Mammary epithelial cell (primary cell): Measurements from ENCODE around the gene NRG2.

ENCODE experiments used
- CTCF ChIP-seq, 2 donors: IDR thresholded peaks in 1 of 2; conservative IDR thresholded peaks in 1 of 2; 2 replicates each; pipeline ENCODE4 v1.5.1; 2011 to 2012; ENCODE audit warnings: inconsistent platforms in 2 of 2, low read length in 2 of 2, mild to moderate bottlenecking in 2 of 2, control low read depth in 1 of 2, low read depth in 1 of 2; ENCODE audit not compliant: insufficient read depth in 1 of 2; ENCODE audit errors: extremely low read depth in 1 of 2
- EZH2 ChIP-seq: IDR thresholded peaks from 2 replicates; pipeline ENCODE4 v1.6.1; 2012; ENCODE audit warnings: low read length, inconsistent platforms, borderline replicate concordance

GRCh38 chr5:140007311-140007710 lies 35.8 kb downstream of the NRG2 start:
- no peak for TF ChIP-seq CTCF (conservative IDR thresholded peaks at IDR 0.05 in 1 of 2, IDR thresholded peaks at IDR 0.05 in 1 of 2; ENCODE audit: extremely low read depth in 1 of 2, insufficient read depth in 1 of 2, low read depth in 1 of 2, low read length in 2 of 2)
- no peak for TF ChIP-seq EZH2
